ENCODE measurements around the gene DGLUCY.
"Not testable (repeated sequence)": the region's sequence is repeated elsewhere in the genome, so short reads cannot be mapped to it uniquely, and the experiment has no call there.

DGLUCY gene

DNA sequence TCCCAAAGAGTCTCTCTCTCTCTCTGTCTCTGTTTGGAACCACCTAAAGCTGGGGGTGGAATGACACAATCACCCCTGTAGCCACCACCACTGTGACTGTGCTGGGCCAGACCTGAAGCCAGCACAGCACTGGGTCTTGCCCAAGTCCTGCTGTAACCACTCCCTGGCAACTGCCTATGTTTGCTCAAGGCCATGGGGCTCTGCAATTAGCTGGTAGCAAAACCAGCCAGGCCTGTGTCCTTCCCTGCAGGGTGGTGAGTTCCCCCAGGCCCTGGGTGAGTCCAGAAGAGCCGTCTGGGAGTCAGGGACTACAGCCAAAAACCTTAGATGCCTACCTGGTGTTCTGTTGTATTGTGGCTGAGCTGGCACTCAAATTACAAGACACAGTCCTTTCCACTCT is 50.8 kb downstream of the DGLUCY start:
- no peak for DNase-seq (ENCODE audit: low read depth in 3 of 3, low spot score in 1 of 3)

DNA sequence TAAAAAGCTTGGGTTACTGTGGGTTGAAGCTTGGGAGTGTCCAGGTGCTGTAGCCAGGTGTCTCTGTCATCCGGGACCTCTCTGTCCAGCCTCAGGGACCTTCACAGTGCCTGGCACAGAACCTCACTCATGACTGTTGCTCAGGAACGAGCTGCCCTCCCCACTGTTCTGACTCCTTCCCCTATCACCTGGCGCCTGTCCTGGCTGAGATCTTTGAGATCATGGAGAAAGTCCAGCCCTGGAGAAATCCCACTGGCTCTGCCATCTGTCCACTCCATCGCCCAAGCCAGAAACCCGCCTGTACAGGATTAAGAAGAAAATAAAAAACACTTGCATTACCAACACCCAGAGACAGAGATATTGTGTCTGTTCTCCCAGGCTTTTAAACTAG is 53.5 kb downstream of the DGLUCY start:
- DNase-seq (ENCODE audit: low read depth in 3 of 3, low spot score in 1 of 3), result no peak

DNA sequence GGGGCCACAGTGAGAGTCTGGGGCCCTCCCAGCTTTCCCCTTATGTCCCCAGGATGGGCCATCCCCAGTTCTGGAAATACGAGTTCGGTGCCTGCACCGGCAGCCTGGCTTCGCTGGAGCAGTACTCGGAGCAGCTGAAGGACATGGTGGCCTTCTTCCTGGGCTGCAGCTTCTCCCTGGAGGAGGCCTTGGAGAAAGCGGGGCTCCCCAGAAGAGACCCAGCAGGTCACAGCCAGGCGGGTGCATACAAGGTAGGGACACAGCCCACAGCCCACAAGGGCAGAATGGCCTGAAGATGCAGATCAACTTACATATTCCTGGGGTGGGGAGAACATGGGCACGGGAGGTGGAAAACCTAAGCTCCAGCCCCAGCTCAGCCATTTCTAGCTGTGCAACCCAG is 56.1 kb downstream of the DGLUCY start:
- DNase-seq (ENCODE audit: low read depth in 3 of 3, low spot score in 1 of 3), result no peak

DNA sequence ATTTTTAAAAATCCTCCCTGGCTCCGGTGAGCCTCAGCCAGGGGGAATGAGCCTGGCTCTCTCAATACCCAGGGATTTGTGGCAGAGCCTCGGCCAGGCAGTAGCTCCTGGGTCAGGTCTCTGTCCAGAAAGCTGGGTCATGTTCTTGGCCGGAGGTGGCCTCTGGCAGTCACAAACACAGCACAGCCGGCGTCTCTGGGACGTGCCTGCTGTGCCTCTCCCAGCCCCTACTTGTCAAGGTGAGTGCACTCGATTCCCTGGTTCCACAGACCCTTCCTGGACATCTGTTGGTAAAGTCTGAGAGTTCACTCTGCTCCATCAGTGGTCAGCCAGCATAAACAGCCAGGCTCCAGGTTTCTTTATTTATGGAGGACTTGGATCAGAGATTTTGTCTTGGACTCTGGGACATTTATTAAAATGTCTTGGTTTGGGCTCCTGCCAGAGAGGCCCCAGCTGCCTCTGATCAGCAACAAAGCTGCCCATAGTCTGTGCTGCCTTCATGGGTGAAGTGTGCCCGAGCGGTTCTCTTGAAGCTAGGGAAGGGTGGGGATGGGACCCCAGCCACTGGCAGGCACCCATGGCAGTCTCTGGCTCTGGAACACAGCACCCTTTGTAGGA is 56.7 kb downstream of the DGLUCY start:
- DNase-seq (ENCODE audit: low read depth in 3 of 3, low spot score in 1 of 3), result no peak

DNA sequence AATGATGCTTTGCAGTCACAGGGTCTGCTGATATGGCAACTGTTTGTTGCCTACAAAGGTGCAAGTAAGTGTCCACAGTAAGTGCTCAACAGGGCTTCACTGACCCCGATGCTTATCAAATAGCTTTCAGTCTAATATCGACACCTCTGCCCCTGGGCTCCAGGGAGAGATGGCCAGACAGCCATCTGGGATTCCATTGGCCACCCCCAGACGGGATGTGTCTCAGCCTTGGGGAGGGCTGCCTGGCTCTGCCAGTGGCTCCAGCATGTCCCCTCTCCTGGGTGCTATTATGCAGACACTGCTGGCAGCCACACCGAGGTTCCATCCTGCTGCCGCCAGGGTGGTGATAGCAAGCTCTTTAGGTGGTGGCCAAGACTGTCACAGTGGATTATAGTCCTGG is 57.4 kb downstream of the DGLUCY start:
- DNase-seq (ENCODE audit: low read depth in 3 of 3, low spot score in 1 of 3), result no peak

DNA sequence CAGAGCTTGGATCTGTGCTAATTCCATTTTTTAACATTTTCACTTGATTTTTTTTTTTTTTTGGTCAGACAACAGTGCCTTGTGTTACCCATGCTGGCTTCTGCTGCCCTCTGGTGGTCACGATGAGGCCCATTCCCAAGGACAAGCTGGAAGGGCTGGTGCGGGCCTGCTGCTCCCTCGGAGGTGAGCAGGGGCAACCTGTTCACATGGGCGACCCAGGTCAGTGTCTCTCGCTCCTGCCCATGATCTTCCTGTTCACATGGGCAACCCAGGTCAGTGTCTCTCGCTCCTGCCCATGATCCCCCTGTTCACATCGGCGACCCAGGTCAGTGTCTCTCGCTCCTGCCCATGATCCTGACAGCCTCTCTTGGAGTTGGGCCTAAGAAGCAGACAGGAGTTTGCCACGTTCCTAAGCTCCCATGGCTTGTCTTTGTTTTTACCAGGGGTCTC is 59.4 kb downstream of the DGLUCY start:
- peak; percentile 56 to 70 (median 60) for DNase-seq (ENCODE audit: low read depth in 3 of 3, low spot score in 1 of 3)

DNA sequence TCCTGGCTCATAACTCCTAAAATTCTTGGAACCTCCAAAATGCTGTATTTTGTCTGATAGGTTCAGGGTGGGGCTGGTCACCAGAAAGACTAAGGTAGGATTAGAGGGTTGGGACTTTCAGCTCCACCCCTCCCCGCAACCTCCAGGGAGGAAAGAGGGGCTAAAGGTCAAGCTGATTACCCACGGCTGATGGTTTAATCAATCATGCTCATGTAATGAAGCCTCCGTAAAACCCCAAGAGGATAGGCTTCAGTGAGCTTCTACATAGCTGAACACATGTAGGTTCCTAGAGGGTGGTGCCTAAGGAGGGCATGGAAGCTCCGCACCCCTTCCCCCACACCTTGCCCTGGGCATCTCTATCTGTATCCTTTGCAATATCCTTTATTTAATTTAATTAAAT is 60.0 kb downstream of the DGLUCY start:
- no peak for DNase-seq (ENCODE audit: low read depth in 3 of 3, low spot score in 1 of 3)

DNA sequence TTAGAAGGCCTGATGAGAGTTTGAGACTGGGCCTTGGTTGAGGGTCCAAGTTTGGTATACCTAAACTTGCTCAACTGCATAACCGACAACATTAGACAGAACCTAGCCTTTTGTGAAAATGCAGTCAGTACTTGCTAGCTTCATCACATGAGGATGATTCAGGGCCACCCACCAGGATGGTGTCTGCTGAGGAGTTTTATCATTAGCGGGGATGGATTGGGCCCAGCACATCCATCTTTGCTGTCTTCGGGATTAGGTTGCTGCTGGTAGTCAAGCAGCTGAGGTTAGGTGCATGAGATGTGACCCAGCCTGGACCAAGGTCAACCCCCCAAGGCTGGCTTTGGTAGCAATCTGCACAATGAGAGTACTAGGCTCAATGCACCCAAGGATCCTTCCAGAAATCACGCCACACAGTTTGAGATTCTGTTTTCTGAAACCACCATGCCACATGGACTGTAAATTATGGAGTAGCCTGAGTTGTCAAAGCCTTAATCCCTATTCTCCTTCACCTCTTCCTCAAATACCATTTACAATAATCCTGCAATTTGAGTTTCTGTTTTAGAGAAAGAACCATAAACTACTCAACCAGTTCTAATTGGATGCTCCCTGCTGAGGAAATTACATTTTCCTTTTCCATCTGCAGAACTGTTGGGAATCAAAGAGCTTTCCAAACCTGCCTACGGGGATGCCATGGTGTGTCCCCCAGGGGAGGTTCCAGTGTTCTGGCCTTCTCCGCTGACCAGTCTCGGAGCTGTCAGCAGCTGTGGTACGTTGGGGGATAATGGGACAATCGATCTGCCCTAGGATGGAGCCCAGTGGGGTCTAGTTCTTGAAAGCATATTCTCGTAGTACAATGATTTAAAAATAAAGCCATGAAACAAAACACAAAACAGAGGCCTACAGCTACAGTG is 61.7 kb downstream of the DGLUCY start:
- DNase-seq (ENCODE audit: low read depth in 3 of 3, low spot score in 1 of 3), result no peak

DNA sequence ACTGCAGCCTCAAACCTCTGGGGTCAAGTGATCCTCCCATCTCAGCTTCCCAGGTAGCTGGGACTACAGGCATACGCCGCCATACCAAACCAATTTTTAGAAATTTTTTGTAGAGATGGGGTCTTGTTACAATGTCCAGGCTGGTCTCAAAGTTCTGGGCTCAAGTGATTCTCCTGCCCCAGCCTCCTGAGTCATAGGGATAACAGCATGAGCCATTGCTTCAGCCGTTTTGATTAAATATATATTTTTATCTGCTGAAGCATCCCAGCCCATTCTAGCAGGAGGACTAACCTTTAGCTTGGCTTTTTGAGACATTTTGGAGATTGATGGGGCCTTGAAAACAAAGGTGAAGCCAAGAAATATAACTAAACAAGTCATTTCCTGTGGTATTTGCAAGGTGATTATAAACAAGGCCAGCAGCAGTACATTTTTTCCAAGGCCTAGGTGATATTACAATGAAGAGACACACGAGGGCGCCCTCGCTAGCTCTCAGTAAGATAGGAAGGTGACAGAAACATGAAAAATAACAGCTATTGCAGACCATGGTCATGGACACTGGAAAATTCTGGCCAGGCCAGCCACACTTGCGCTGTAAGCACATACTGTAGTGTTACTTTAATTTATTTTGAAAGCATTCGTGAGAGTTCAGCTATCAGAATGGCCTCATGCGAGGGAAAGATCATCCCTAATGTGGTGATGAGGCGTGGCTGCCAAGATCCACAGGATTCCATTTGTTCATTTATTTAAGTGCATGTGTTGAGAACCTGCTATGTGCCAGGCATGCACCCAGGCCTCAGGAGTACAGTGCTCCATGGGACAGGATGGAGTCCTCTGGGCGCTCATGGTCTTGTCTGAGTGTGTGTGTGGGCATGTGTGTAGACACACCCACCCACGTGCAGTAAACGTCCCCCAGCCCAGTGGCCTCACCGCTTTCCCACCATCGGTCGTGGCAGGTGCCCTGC is 63.5 kb downstream of the DGLUCY start:
- peak; percentile 23 to 49 (median 43) for DNase-seq (ENCODE audit: low read depth in 3 of 3, low spot score in 1 of 3)

DNA sequence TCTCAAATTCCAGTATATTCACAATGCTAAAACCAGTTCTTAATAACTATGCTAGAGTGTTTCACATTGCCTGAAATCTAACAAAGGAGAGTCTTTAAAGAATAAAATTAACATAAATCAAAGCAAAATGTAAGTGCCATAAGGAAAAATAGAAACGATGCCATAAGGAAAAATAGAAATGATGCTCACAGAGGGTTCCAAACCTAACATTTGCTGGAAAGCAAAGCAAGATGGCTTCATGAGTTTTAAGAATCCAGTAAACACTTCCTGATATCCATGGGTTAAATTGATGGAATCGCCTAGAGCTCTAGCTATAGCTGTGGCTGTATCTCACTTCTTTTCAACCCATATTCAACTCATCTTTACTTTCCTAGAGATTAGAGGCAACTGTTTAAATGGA is 66.7 kb downstream of the DGLUCY start:
- DNase-seq (ENCODE audit: low read depth in 3 of 3, low spot score in 1 of 3), result no peak

DNA sequence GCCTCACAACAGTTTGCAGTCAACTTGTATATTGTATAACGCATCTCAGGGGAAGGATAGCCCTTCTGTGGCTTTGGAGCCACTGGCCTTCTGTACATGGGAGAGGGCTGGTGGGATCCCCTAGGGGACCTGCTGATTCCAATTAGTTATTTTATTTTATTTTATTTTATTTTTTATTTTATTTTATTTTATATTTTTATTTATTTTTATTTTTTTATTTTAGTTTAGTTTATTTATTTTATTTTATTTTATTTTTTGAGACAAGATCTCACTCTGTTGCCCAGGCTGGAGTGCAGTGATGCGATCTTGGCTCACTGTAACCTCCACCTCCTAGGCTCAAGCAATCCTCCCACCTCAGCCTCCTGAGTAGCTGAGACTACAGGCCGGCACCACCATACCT is 68.9 kb downstream of the DGLUCY start:
- not testable (repeated sequence) for DNase-seq (ENCODE audit: low read depth in 3 of 3, low spot score in 1 of 3)

DNA sequence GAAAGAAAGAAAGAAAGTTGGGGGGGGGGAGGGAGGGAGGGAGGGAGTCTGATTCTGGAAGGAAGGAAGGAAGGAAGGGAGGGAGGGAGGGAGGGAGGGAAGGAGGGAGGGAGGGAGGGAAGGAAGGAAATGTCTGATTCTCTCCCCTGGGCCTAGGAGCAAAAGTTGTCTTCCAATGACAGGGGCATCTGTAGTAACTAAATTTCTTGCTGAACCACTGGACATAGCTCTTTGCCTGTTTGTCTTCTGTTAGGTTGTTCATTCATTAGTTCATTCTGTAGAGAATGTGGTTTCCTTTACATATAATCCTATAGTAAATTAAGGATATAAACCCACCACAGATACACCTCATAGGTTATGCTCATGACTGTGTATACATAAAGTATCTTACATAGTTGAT is 70.7 kb downstream of the DGLUCY start:
- DNase-seq (ENCODE audit: low read depth in 3 of 3, low spot score in 1 of 3), result no peak

DNA sequence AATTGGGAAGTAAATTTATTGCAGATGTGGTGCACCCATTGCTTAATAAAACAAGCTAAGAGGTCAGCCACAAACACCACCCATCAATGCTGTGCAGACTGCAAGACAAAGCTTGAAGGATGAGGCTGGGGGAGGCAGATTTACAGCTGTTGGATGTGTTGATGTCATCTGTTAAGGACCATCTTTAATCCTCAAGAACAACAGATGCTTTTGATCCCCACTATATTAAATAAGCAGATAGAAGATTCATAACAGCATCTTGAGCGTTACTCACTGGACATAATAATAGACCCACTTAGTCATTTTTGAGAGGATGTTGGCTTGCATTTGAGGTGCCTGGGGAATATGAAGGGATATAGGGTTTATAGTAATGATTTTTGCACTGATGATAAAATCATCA is 71.8 kb downstream of the DGLUCY start:
- DNase-seq (ENCODE audit: low read depth in 3 of 3, low spot score in 1 of 3), result no peak

DNA sequence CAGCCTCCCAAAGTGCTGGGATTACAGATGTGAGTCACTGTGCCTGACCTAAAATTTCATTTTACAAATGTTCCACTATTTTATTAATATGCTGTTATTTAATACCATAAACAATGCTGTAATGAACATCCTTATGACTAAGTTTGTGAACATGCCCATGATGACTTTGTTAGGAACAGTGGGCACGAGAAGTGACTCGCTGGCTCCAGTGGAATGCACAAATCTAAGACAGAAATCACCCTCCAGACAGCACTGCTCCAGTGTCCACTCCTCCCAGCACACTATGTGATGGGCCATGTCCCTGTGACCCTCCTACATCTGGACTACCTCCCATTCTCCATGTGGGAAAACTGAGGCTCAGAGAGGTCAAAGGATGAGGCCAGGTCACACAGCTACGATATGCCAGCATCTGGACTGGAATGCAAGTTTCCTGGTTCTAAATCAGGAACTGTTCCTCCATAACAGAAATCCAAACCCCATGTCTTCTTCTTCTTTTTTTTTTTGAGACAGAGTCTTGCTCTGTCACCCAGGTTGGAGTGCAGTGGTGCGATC is 72.7 kb downstream of the DGLUCY start:
- DNase-seq (ENCODE audit: low read depth in 3 of 3, low spot score in 1 of 3), result no peak

DNA sequence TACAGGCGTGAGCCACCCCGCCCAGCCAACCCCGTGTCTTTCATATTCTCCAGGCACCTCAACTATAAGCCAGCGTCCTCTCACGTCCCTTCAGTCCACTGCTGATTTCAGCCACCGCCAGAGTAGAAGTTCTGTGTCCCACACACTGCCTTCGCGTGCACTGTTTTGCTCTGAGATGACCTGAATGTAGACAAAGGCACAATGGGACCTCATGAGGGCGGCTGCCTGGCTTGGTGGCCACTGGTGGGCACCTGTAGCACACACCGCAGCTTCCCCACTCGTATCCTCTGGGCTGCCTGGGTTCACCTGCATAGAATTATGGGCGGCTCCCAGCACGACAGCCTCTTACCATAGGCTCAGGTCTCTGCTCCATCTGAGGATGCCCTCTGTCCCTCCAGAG is 73.4 kb downstream of the DGLUCY start:
- no peak for DNase-seq (ENCODE audit: low read depth in 3 of 3, low spot score in 1 of 3)

DNA sequence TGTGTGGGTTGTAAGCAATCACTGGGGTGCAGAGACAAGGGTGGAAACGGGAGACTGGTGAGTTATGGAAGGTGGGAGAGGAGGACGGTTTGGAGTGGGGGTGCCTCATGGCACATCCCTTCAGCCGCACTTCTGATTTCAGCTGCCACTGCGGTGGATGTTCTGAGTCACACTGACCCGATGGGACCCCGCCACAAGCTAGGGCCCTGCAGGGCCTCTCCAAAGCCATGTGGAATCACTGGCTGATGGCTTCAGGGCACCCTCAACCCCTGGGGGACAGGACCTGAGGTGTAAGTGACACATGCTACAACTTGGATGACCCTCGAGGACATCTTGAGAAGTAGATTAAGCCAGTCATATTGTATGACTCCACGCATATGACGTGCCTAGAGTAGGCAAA is 77.0 kb downstream of the DGLUCY start:
- no peak for DNase-seq (ENCODE audit: low read depth in 3 of 3, low spot score in 1 of 3)

DNA sequence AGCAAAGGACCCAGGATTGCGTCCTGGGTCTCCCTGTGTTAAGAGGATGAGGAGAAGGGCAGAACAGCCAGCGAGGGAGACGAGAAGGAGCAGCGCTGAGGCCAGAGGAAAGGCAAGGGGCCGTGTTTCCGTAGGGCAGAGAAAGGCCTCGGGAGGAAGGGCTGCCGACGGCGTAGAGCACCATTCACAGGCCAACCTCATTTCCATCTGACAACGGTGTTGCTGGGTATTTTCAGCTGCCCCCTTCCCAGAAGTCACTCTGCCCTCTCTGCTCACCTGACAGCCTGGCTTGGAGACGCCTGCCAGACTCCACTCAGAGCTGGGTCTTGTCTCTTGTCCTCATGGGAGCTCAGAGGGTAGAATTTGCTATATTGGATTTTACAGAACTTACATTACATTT is 79.2 kb downstream of the DGLUCY start:
- DNase-seq (ENCODE audit: low read depth in 3 of 3, low spot score in 1 of 3), result no peak

DNA sequence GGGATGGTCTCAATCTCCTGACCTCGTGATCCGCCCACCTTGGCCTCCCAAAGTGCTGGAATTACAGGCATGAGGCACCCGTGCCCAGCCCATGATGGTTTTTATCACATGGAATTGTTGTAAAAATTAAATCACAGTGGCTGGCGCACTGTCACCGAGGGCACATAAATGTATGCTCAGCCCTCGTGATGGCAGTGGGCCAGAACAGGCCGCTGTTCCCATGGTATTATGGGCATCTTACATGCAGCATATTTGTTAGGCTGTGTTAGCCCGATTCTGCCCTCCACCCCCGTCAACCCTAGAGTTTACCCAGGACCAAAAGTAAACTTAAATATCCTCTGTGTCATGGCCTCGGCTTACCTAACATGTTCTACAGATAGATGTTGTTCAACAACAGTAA is 82.0 kb downstream of the DGLUCY start:
- DNase-seq (ENCODE audit: low read depth in 3 of 3, low spot score in 1 of 3), result no peak

DNA sequence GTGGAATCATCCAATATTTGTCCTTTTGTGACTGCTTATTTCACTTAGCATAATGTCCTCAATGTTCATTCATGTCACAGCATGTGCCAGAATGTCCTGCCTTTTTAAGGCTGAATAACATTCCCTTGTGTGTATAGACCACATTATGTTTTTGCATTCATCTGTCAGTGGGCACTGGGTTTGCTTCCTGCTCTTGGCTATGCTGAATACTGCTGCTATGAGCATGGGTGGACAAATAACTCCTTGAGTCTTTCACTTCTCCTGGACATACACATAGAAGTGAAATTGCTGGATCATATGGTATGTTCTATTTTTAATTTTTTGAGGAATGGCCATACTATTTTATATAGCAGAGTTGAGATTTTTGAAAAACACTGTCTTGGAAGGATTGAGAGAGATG is 83.8 kb downstream of the DGLUCY start:
- DNase-seq (ENCODE audit: low read depth in 3 of 3, low spot score in 1 of 3), result no peak

DNA sequence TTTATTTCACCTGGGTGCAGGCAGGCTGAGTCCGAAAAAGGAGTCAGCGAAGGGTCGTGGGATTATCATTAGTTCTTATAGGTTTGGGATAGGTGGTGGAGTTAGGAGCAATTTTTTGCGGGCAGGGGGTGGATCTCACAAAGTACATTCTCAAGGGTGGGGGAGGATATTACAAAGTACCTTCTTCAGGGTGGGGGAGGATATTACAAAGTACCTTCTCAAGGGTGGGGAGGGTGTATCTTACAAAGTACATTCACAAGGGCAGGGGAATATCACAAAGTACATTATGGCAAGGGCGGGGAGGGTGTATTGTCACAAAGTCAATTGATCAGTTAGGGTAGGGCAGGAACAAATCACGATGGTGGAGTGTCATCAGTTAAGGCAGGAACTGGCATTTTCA is 86.9 kb downstream of the DGLUCY start:
- not testable (repeated sequence) for DNase-seq (ENCODE audit: low read depth in 3 of 3, low spot score in 1 of 3)
